MCF 10A (cell line): ENCODE measurements around the gene MEF2D. TPM values are rescaled to one million over a fixed set of nuclear protein-coding genes. Genes with fewer than 3 reads are reported as not detected.

Source experiments
- BruUV-seq: library from RNA; stranded (reverse); fragments of 400-500 nt; replicated peaks from 2 replicates; lab custom pipeline; 2021; lab: Mats Ljungman, UMichigan
- CTCF ChIA-PET: fragments of 300-600 bp; sonication (Branson Sonifier 250); formaldehyde crosslinking; extraction: SDS; loops from one replicate; lab custom pipeline; 2021; ENCODE audit warnings: antibody characterized with exemption, inconsistent platforms; lab: Yijun Ruan, JAX
- POLR2A ChIA-PET: fragments of 300-600, 350-650 bp; sonication (Branson Sonifier 250); formaldehyde crosslinking; extraction: SDS; loops from one replicate; lab custom pipeline; 2020; ENCODE audit warnings: antibody characterized with exemption, inconsistent platforms; lab: Yijun Ruan, JAX
- DNase-seq: peaks from one replicate; pipeline ENCODE4 v3.0.0-alpha.2; 2018; ENCODE audit not compliant: unreplicated experiment
- H3K27ac Mint-ChIP-seq: one replicate; pipeline ENCODE4 v1.8.0; 2022; ENCODE audit warnings: mild to moderate bottlenecking, low read depth, mixed read lengths; ENCODE audit not compliant: unreplicated experiment
- H3K27me3 Mint-ChIP-seq: one replicate; pipeline ENCODE4 v1.8.0; 2022; ENCODE audit warnings: mixed read lengths; ENCODE audit not compliant: insufficient read depth, unreplicated experiment
- H3K36me3 Mint-ChIP-seq: one replicate; pipeline ENCODE4 v1.8.0; 2022; ENCODE audit warnings: mild to moderate bottlenecking, moderate library complexity, mixed read lengths; ENCODE audit not compliant: insufficient read depth, unreplicated experiment
- H3K4me1 Mint-ChIP-seq: one replicate; pipeline ENCODE4 v1.8.0; 2022; ENCODE audit warnings: mixed read lengths; ENCODE audit not compliant: insufficient read depth, unreplicated experiment
- H3K4me3 Mint-ChIP-seq: one replicate; pipeline ENCODE4 v1.8.0; 2022; ENCODE audit warnings: mild to moderate bottlenecking, moderate library complexity, mixed read lengths; ENCODE audit not compliant: unreplicated experiment
- H3K9me3 Mint-ChIP-seq: one replicate; pipeline ENCODE4 v1.8.0; 2022; ENCODE audit warnings: mixed read lengths; ENCODE audit not compliant: unreplicated experiment
- CTCF ChIP-seq: fragments of 200-600 bp; IDR thresholded peaks from one replicate; pipeline ENCODE4 v1.8.0; 2022; ENCODE audit warnings: antibody characterized with exemption, mild to moderate bottlenecking; ENCODE audit not compliant: unreplicated experiment
- intact Hi-C: fragments of 100-400 bp; cut with micrococcal nuclease; formaldehyde crosslinking; loops from 2 replicates; pipeline ENCODE4 v1.14.1; 2022
- total RNA-seq: library from RNA; stranded (reverse); gene quantifications from 2 replicates; pipeline ENCODE4 v1.2.3, GENCODE V29; 2022

Gene MEF2D
- total RNA-seq, 1 experiment from 2014 or later = 113 TPM

- ChIA-PET CTCF (interaction anchor here (0.6 to 3.8 kb wide), 11 partner anchors 8 to 150 kb away, joined by 3 to 24 read pairs (median 4); partner anchors contain the start of gene MEF2D), POLR2A (interaction anchor here (0.7 to 8.8 kb wide), 8 partner anchors 9 to 90 kb away, joined by 3 to 197 read pairs (median 12); partner anchors contain the start of genes MEF2D and NAXE)
- H3K4me1 Mint-ChIP-seq = peaks cover 54% of the 10 kb centered on the region
- H3K9me3 Mint-ChIP-seq = no peaks in the 10 kb centered on the region
- no peak for DNase-seq
- intact Hi-C loops = loop anchor here (1.0 to 10.0 kb wide), 3 partner anchors 8 to 235 kb away; partner anchors contain the start of genes GPATCH4 and MRPL24
- H3K27ac Mint-ChIP-seq = peak overlapping the region; percentile 77
- no peak for TF ChIP-seq CTCF
- H3K27me3 Mint-ChIP-seq = no peaks in the 10 kb centered on the region
- peak overlapping the region; percentile 52 for H3K4me3 Mint-ChIP-seq
- BruUV-seq = no TSS peak
- H3K36me3 Mint-ChIP-seq = peaks cover 14% of the 10 kb centered on the region
Measured at GRCh38 chr1:156509424-156510034, 9.0 kb upstream of the MEF2D start.

- Mint-ChIP-seq H3K4me1 (peaks cover 61% of the 10 kb centered on the region), H3K36me3 (peaks cover 14% of the 10 kb centered on the region), H3K9me3 (no peaks in the 10 kb centered on the region), H3K27me3 (no peaks in the 10 kb centered on the region), H3K4me3 (peak overlapping the region; percentile 52), H3K27ac (peak overlapping the region; percentile 77)
- BruUV-seq = no TSS peak
- no peak for TF ChIP-seq CTCF
- POLR2A ChIA-PET = interaction anchor here (0.5 to 8.8 kb wide), 12 partner anchors 8 to 93 kb away, joined by 3 to 197 read pairs (median 4); partner anchors contain the start of genes GPATCH4, MEF2D and NAXE
- intact Hi-C loops = loop anchor here (10.0 kb wide), 2 partner anchors 96 to 236 kb away; partner anchors contain the start of genes GPATCH4 and MRPL24
- no peak for DNase-seq
- CTCF ChIA-PET = interaction anchor here (0.6 to 3.8 kb wide), 13 partner anchors 7 to 151 kb away, joined by 3 to 24 read pairs (median 4); partner anchors contain the start of genes MEF2D and NAXE
Measured at GRCh38 chr1:156508955-156509234, 8.3 kb upstream of the MEF2D start.

- intact Hi-C loops = loop anchor here (10.0 kb wide), 2 partner anchors 96 to 236 kb away; partner anchors contain the start of genes GPATCH4 and MRPL24
- ChIA-PET CTCF (interaction anchor here (0.6 to 3.8 kb wide), 14 partner anchors 7 to 151 kb away, joined by 3 to 24 read pairs (median 4); partner anchors contain the start of genes MEF2D and NAXE), POLR2A (interaction anchor here (0.5 to 8.8 kb wide), 12 partner anchors 8 to 93 kb away, joined by 3 to 197 read pairs (median 4); partner anchors contain the start of genes GPATCH4, MEF2D and NAXE)
- DNase-seq = peak; percentile 54
- Mint-ChIP-seq H3K27me3 (no peaks in the 10 kb centered on the region), H3K4me1 (peaks cover 66% of the 10 kb centered on the region), H3K4me3 (peak overlapping the region; percentile 52), H3K36me3 (peaks cover 14% of the 10 kb centered on the region), H3K9me3 (no peaks in the 10 kb centered on the region), H3K27ac (peak overlapping the region; percentile 77)
- TF ChIP-seq CTCF = no peak
- BruUV-seq = no TSS peak
Measured at GRCh38 chr1:156508205-156508954, 7.8 kb upstream of the MEF2D start.
